Choroid plexus epithelial cell (primary cell): ENCODE results near the gene POGZ.
A peak's percentile ranks its signal among the peaks of the same experiment; 100 is the strongest.

Experiments
- DNase-seq: peaks from one replicate; pipeline ENCODE4 v3.0.0-alpha.2; 2010; ENCODE audit warnings: low read depth
- H3K4me3 ChIP-seq: 2 replicates; pipeline ENCODE4 v1.5.1; 2011; ENCODE audit warnings: low read depth, mild to moderate bottlenecking, control low read depth, low read length, moderate library complexity
- CTCF ChIP-seq: conservative IDR thresholded peaks from 2 replicates; pipeline ENCODE4 v1.5.1; 2011; ENCODE audit warnings: low read depth, mild to moderate bottlenecking, control low read depth, inconsistent platforms, low read length, moderate library complexity

The POGZ gene

GRCh38 chr1:151478140-151478812 lies 19.0 kb upstream of the POGZ start:
- H3K4me3 ChIP-seq = no peak overlapping the region
- DNase-seq = no peak
- TF ChIP-seq CTCF = no peak

DNA sequence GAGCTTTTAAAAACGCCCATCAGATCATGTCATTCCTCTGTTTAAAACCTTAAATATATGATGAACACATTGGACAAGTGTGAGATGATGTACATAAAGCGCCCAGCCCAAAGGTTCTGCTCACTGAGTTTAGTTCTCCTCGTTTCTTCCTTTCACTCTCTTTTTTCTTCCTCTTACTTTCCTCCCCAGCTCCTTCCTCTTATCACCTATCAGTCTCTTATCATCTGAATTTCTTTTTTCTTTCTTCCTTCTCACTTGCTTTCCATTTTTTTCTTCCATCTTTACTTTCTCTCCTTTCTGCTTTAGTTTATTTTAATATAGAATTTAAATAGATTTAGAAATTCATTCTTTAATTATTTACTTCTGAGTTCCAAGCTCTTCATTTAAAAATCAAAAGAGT lies 17.8 kb upstream of the POGZ start:
- no peak overlapping the region for H3K4me3 ChIP-seq
- TF ChIP-seq CTCF = no peak
- no peak for DNase-seq

DNA sequence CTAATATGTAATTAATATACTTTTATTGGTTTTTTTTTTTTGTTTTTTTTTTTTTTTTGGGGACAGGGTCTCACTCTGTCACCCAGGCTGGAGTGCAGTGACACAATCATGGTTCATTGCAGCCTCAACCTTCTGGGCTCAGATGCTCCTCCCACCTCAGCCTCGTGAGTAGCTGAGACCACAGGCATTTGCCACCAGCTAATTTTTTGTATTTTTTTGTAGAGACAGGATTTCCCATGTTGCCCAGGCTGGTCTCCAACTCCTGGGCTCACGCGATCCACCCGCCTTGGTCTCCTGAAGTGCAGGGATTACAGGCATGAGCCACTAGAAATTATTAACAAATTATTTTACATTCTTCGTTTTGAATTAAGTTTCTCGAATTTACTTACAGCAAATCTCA lies 16.8 kb upstream of the POGZ start:
- H3K4me3 ChIP-seq = no peak overlapping the region
- no peak for DNase-seq
- TF ChIP-seq CTCF = no peak

GRCh38 chr1:151475175-151475574 lies 15.9 kb upstream of the POGZ start:
- no peak for TF ChIP-seq CTCF
- no peak overlapping the region for H3K4me3 ChIP-seq
- DNase-seq = no peak

DNA sequence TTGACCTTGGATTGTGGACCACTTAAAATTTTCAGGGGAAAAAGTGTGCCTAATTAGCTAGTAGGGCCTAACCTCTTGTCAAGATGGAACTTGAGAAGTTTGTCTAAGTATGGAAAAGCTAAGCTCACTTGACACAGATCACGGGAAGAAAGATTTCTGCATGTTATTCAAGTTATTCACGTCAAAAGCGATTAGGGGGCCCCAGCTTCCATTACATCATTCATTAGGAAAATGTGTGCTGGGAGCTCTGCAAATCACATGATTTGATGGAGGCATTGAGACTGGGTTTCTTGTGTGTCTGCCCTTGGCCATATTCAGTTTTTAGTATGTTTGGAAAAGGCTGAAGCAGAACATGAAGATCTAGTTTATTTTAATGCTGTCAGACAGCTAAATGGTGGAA lies 15.5 kb upstream of the POGZ start:
- no peak overlapping the region for H3K4me3 ChIP-seq
- TF ChIP-seq CTCF = no peak
- DNase-seq = no peak

DNA sequence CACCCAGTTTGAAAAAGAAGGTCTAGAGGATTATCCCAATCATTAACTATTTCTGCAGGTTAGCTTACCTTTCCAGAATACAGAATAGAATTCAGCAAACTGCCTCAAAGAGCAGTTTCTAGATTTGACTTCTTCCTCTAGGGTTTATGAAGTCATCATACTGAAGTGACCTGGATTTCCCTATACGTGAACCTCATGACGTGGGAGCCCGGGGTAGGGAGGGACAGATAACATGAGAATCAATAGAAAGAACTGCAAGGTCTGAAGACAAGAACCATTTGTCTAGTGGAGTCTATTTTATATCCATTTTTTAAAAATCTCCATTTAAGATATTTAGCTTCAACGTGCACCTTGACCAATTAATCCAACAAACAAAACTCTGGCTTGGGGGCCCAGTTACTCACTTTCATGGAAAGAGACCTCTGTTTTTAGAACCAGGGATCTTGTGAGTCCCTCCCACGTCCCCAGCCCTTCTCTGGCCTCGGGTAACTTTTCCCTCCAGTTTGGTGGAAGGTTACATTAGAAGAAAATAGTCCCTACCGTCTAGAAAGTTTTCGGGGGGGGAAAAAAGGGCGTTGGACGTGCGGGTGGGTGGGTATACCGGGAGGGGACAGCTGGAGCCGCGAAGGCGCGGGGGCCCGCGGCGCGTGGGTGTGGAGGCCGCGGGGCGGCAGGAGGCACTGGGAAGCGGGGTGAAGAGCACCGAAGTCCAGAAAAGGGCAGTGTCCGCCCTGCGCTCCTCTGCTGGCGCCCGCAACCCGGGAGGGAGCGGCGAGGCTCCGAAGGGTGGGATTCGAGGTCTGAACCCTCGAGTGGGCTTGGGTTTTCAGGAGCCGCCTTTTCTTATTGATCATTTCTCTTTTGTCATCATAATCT lies 13.8 kb upstream of the POGZ start:
- TF ChIP-seq CTCF = no peak
- peak; percentile 73 for DNase-seq
- peak overlapping the region; percentile 64 for H3K4me3 ChIP-seq
